Type B pancreatic cell (in vitro differentiated cells): ENCODE measurements around the gene CMSS1. TPM values are rescaled to one million over a fixed set of nuclear protein-coding genes. Genes with fewer than 3 reads are reported as not detected.

Experiments used
- DNase-seq: peaks from one replicate; pipeline ENCODE4 v3.0.0; 2021; ENCODE audit warnings: mixed read lengths; ENCODE audit not compliant: unreplicated experiment; ENCODE audit errors: extremely low spot score
- H3K27ac Mint-ChIP-seq: 2 replicates; pipeline ENCODE4 v1.8.0; 2021; ENCODE audit warnings: mild to moderate bottlenecking, mixed read lengths
- H3K27me3 Mint-ChIP-seq: 2 replicates; pipeline ENCODE4 v1.8.0; 2021; ENCODE audit warnings: mixed read lengths
- H3K36me3 Mint-ChIP-seq: 2 replicates; pipeline ENCODE4 v1.8.0; 2021; ENCODE audit warnings: mixed read lengths
- H3K4me1 Mint-ChIP-seq: one replicate; pipeline ENCODE4 v1.8.0; 2021; ENCODE audit warnings: mixed read lengths; ENCODE audit not compliant: unreplicated experiment
- H3K4me3 Mint-ChIP-seq: 2 replicates; pipeline ENCODE4 v1.8.0; 2021; ENCODE audit warnings: mild to moderate bottlenecking, mixed read lengths
- H3K9me3 Mint-ChIP-seq: 2 replicates; pipeline ENCODE4 v1.8.0; 2021; ENCODE audit warnings: mixed read lengths
- total RNA-seq: library from RNA; stranded (reverse); gene quantifications from 2 replicates; pipeline ENCODE4 v1.2.1, GENCODE V29; 2021; ENCODE audit warnings: low replicate concordance
- TF ChIP-seq, protein P1 (sequence below): fragments of 200-600 bp; sonication (generic); conservative IDR thresholded peaks from 2 replicates; pipeline ENCODE4 v1.5.0; 2021; ENCODE audit warnings: antibody characterized with exemption, mild to moderate bottlenecking

CMSS1 gene
- total RNA-seq, 1 donor from 2014 or later: 34.1 TPM

DNA sequence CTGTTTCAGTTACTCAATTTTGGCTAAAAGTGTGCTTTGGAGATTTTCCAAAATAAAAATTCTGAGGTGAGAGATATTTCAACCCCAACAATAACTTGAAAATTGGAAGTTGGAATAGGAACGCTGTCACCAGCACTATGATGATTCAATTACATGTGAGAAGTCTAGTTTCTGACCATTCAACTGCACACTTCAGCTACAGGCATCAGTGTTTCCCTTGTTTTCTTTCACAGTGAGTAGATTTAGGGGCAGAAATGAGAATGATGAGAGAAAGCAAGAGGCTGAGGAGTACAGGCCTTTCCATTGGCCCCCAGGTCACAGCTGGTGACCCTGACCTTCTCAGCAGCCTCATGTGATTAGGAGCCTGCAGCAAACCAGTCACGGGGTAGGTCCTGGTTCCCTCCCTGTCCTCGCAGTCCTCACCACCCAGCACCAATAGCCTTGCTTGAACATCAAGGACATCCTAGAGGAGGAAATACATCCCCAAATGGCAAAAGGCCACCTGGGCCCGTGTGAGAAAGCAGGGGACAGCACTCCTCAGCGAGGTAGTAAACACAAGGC, 306.6 kb downstream of the CMSS1 start:
- no peak overlapping the region for H3K4me3 Mint-ChIP-seq
- no peaks in the 10 kb centered on the region for H3K9me3 Mint-ChIP-seq
- H3K4me1 Mint-ChIP-seq: peaks cover 23% of the 10 kb centered on the region
- DNase-seq: no peak
- TF ChIP-seq, protein P1, sequence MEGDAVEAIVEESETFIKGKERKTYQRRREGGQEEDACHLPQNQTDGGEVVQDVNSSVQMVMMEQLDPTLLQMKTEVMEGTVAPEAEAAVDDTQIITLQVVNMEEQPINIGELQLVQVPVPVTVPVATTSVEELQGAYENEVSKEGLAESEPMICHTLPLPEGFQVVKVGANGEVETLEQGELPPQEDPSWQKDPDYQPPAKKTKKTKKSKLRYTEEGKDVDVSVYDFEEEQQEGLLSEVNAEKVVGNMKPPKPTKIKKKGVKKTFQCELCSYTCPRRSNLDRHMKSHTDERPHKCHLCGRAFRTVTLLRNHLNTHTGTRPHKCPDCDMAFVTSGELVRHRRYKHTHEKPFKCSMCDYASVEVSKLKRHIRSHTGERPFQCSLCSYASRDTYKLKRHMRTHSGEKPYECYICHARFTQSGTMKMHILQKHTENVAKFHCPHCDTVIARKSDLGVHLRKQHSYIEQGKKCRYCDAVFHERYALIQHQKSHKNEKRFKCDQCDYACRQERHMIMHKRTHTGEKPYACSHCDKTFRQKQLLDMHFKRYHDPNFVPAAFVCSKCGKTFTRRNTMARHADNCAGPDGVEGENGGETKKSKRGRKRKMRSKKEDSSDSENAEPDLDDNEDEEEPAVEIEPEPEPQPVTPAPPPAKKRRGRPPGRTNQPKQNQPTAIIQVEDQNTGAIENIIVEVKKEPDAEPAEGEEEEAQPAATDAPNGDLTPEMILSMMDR: no peak
- peak overlapping the region; percentile 15 for H3K27ac Mint-ChIP-seq
- H3K36me3 Mint-ChIP-seq: no peaks in the 10 kb centered on the region
- H3K27me3 Mint-ChIP-seq: no peaks in the 10 kb centered on the region

DNA sequence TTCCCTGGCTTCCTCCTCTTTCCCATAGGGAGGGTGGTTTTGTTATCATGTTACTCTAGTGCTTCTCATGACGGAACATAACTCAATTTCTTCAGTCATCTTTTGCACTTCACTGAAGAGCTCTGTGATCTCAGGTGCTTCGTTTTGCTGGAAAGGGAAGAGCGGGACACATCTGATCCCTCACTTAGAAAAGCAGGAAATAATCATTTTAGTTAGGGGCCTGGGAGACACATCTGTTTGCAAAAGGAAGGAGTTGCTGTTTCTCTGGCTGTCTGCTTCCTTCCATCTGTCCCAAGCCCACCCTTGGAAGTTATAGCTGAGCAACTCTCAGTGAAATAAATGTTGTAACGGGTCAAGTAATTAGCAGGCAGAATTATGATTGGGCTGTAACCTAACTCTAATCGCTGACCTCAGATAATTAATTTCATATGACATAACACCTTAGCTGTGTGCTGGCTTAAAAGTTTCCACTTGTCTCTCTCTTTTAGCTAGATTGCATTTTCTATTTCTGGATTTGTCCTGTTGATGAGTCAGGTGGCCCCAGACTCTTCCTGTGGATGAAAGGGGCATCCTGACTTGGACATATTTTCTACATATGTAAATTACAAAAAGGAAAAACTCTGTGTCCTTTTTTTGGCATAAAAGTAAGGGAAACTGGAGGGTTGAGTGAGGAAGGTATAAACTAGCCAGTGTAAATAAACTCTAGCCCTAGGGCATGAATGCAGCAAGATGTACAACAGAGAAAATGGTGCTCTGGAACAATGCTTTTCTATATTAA, 307.7 kb downstream of the CMSS1 start:
- TF ChIP-seq, protein P1: no peak
- Mint-ChIP-seq H3K27ac (no peak overlapping the region), H3K9me3 (no peaks in the 10 kb centered on the region), H3K4me1 (peaks cover 30% of the 10 kb centered on the region), H3K27me3 (no peaks in the 10 kb centered on the region), H3K36me3 (no peaks in the 10 kb centered on the region), H3K4me3 (no peak overlapping the region)
- DNase-seq: no peak

DNA sequence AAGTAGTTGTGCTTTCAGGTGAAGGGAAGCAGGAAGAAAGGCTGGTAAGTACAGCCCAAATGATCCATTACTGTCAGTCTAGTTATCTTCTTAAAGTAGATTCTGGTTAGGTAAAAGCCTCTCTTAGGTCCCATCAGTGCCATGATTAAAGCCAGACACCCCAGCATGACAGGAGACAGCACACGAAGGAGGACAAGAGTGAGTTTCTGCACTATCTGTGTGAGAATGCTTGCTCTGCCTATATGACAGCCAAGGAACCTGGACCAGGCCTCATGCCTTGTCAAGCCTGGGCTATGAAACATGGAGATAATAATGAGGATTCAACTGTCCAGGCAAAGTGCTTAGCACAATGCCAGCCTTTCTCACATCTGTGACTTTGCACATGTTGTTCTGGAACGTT, 310.1 kb downstream of the CMSS1 start:
- TF ChIP-seq, protein P1: no peak
- Mint-ChIP-seq H3K9me3 (no peaks in the 10 kb centered on the region), H3K4me3 (no peak overlapping the region), H3K27ac (no peak overlapping the region), H3K27me3 (no peaks in the 10 kb centered on the region), H3K36me3 (no peaks in the 10 kb centered on the region), H3K4me1 (peaks cover 30% of the 10 kb centered on the region)
- DNase-seq: no peak

DNA sequence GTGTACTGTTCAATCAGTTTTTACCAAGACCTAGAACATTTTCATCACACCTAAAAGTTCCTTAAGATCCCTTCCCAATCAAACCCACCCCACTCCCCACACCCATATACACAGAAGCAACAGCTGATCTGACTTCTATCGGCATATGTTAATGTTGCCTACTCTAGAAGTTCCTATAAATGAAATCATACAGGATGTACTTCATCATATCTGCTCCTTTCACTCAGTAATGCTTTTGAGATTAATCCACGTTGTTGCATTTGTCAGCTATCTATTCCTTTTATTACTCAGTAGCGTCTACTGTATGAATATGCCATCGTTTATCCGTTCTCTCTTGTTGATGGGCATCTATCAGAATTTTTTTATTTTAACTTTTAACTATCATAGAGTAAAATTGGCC, 310.9 kb downstream of the CMSS1 start:
- Mint-ChIP-seq H3K4me1 (peaks cover 27% of the 10 kb centered on the region), H3K4me3 (no peak overlapping the region), H3K9me3 (no peaks in the 10 kb centered on the region), H3K27ac (no peak overlapping the region), H3K36me3 (no peaks in the 10 kb centered on the region), H3K27me3 (no peaks in the 10 kb centered on the region)
- TF ChIP-seq, protein P1: no peak
- DNase-seq: no peak

DNA sequence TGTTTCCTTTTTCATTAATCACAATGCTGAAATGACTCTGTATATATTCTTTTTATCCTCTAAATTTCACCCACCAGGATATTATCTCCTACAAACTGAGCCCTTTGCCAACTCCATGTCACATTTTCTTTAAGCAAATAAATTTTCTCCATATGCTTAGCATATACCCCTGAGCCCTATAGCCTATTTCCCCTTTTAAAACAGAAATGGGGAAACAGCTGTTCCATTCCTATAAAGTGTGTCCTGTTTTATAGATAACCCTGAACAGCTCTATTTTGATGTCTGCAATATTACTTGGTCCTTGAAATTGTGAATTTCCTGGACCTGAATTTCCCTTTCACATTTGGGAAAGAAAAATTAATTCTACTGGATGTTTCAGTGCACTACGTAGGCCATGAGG, 312.3 kb downstream of the CMSS1 start:
- H3K36me3 Mint-ChIP-seq: no peaks in the 10 kb centered on the region
- TF ChIP-seq, protein P1: no peak
- H3K4me1 Mint-ChIP-seq: peaks cover 18% of the 10 kb centered on the region
- no peak overlapping the region for H3K27ac Mint-ChIP-seq
- no peak for DNase-seq
- H3K4me3 Mint-ChIP-seq: no peak overlapping the region
- H3K27me3 Mint-ChIP-seq: no peaks in the 10 kb centered on the region
- H3K9me3 Mint-ChIP-seq: no peaks in the 10 kb centered on the region
